Retina (tissue), 1 donor: ENCODE measurements around the gene MAPK14.

Experiments
- DNase-seq: peaks from one replicate; pipeline ENCODE4 v3.0.0-alpha.2; 2016

MAPK14 gene

GRCh38 chr6:36038120-36038876, 10.7 kb downstream of the MAPK14 start:
- no peak for DNase-seq

DNA sequence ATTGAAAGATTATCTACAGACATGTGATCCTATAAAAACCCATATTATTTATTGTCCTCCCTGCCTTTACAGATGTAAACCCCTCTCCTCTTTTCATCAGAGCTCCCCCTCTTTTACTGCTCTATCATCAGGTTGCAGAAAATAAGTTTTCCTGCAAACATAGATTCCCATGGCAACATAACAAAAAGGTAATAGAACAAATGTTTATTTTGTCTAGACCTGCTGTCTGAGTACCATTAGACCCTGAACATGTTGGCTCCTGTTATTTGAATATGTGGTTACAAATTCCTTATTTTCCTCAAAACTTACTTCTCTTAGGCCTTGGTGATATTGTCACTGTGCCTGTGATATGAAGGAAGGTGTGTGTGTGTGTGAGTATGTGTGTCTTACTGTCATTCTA, 11.5 kb downstream of the MAPK14 start:
- no peak for DNase-seq

- no peak for DNase-seq
These were observed 13.3 kb downstream of the MAPK14 start for GRCh38 chr6:36040958-36041357.

- DNase-seq: no peak
These were observed 15.1 kb downstream of the MAPK14 start for GRCh38 chr6:36042618-36043260.

GRCh38 chr6:36049582-36049981, 22.0 kb downstream of the MAPK14 start:
- no peak for DNase-seq

DNA sequence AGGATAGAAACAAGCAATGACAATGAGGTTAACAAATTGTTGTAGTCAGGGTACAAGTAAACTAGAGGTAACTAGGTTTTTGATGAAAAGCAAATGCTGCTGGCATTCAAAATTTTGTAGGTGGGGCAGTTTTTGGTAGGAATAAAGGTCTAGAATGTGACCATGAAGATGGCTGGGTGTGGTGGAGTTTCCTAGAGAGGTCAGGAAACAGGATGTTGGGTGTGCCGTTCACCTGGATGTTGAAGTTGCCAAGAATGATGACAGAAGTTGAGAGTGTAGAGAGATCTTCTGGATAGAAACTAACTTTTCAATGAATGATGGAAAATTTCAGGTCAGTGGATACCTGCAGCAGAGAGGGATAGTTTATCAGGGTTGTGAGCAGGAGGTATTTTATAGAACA, 22.7 kb downstream of the MAPK14 start:
- DNase-seq: no peak

- DNase-seq: no peak
These were observed 23.5 kb downstream of the MAPK14 start for GRCh38 chr6:36050947-36051710.

DNA sequence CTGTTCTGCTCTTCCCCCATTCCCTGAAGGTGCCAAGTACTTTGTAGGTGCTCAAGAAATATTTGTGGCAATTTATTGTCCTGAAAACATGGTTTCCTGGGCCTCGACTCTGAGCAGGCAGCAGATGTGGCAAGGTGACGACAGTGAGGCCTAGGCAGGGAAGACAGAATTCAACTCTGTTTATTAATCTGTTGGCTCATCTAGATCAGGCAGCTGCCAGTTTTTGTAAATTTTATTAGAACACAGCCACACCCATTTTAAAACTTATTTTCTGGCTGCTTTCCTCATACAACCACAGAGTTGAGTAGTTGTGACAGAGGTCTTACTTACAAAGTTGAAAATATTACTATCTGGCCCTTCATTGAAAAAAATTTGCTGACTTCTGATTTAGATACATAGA, 24.5 kb downstream of the MAPK14 start:
- DNase-seq: no peak

DNA sequence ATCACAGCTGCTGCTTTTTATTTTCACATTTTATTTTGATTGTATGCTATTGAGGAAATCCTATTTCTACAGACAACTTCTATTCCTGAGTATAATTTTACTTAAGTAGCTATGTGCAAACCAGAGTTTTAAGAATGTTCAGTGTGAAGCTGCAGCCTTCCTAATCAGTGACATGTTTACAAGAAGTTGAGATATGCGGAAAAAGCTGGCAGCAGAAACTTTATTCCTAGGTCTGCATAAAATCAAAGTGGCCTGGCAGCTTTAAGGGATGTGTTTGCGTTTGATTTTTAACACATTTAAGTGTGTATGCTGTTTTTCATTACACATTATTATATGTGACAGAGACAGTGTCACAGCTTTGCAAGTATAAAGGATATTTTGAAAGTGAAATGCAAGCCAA, 26.3 kb downstream of the MAPK14 start:
- no peak for DNase-seq

GRCh38 chr6:36054415-36054814, 26.8 kb downstream of the MAPK14 start:
- no peak for DNase-seq

DNA sequence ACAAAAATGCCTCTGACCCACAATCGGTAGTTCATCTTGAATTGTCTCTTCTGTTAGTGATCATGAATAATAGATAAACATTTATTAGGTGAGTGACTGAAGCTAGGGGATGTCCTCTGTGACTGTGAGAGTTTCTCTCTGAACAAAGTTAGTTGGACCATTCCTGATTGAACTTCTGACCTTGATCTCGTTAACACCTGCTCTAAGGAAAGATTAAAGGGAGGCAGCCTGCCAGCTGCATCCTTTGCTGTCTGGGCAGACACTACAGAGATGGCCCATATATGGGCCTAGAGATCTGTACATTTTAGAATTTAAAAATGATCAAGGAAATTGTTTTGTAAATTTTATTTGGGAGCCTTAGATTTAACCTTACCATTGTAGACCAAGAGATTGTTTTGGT, 27.3 kb downstream of the MAPK14 start:
- DNase-seq: no peak

GRCh38 chr6:36056178-36056577, 28.6 kb downstream of the MAPK14 start:
- no peak for DNase-seq

DNA sequence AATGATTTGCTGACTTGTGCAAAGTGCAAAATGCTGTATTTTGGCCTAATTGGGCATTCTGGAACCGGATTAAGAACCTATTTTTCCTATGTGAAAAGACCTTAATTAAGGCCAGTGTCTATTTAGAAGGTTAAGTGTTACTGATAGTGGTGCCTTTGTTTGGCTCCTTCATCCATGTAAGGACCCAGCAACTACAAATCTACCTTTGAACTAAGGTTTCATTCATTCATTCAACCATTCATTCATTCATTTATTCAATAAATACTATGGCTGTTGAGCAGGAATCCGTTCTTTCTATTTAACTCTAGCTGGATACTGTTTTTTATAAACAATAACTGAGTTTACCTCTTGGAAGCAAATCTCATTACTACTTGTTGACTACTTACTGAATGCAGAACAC, 33.6 kb downstream of the MAPK14 start:
- no peak for DNase-seq

GRCh38 chr6:36062247-36062646, 34.6 kb downstream of the MAPK14 start:
- DNase-seq: no peak

DNA sequence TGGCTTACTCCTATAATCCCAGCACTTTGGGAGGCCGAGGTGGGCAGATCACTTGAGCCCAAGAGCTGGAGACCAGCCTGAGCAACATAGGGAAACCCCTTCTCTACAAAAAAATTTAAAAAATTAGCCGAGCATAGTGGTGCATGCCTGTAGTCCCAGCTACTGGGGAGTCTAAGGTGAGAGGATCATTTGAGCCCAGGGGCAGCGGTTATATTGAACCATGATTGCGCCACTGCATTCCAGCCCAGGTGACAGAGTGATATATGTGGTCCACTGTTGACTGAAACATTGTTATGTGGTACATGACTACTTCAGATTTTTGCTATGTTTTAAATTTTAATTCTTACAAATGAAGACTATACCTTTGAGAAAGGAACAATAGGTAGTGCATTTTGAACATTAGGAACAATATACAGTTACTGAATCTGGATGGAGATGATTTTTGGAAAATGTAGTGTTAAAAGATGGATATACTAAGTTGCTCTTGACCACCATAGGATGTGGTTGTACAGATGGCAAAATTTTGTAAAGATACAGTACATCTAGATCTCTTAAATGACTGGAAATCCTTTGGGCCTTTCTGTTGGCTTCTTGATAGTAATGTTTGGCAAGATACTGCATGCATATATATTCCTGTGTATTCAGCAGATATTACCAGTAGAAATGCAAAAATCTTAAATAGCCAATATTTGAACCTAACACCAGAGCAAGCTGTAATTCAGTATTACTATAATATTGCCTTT, 35.9 kb downstream of the MAPK14 start:
- no peak for DNase-seq

DNA sequence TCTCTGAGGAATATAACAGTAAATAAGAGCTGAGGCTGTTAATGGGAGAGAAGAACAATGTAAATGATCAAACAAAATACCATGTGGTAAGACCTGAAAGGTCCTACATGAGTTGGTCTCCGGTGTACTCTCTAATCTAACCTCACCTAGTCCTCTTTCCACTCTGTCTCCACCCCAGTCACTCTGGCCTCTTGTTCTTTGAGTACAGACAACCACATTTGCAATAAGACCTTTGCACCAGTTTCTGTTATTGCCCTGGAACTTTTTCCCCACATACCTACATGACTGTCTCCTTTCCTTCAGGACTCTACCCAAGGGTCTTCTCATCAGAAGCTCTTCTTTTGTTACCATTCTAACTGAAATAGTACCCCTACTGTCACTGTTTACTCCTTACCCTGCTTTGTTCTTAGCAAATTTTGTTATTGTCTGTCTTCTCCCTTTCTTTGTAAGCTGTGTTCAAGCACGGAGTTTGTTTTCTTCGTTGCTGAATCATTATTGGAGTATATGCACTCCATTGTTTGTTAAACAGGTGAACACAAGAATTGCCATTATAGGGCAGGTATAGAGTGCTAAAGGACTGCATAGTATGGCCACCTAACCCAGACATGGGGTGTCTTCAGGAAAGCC, 37.3 kb downstream of the MAPK14 start:
- DNase-seq: no peak

DNA sequence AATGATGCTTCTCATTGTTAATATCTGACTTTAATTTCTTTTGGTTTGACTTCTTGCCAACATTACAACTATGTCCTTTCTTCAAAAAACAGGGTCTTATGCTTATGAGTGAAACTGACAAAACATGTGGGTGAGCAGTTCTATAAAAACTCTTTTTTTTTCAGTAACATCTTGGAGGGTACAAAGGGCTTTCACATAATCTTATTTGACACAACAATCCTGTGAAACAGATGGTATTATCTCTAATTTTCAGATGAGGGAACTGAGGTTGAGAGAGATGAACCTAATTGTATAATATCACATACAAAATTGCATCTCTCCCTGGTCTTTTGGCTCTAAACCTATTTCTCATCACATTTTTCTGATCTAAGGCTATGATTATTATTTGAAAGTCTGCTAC, 38.3 kb downstream of the MAPK14 start:
- DNase-seq: no peak

- DNase-seq: no peak
These were observed 39.2 kb downstream of the MAPK14 start for GRCh38 chr6:36066817-36067216.

GRCh38 chr6:36067374-36068011, 39.9 kb downstream of the MAPK14 start:
- no peak for DNase-seq

DNA sequence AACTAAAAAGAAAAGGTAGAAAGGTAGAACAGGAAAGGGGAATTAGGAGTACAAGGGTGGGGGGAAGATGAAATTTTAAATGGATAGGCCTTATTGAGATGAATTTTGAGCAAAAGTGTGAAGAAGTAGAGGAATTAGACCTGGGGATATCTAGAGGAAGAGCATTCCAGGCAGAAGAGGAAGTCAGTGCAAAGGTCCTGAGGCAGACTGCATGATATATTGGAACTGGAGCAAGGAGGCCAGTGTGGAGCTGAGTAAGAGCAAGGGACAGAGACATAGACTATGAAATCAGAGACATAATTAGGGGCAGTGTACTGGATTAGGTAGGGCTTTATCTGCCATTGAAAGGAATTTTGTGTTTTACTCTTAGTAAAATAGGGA, 40.4 kb downstream of the MAPK14 start:
- DNase-seq: no peak

DNA sequence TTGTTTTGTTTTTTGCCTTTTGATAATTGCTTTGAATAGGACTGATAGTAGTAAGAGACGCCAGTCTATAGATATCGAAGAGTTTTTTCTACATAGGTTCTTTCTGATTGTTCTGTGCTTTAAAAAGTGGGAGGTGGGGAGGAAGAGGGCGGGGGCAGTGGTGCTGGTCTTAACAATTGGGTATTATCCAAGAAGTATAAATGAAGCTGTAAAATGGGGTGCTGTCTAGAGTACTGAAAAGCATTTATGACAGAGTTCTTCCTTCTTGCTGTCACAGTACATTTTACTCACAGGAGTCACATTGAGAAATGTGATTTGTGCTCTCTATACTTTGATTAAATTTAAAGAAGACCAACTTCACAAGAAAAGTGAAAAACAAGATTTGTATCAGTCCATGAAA, 41.0 kb downstream of the MAPK14 start:
- no peak for DNase-seq

DNA sequence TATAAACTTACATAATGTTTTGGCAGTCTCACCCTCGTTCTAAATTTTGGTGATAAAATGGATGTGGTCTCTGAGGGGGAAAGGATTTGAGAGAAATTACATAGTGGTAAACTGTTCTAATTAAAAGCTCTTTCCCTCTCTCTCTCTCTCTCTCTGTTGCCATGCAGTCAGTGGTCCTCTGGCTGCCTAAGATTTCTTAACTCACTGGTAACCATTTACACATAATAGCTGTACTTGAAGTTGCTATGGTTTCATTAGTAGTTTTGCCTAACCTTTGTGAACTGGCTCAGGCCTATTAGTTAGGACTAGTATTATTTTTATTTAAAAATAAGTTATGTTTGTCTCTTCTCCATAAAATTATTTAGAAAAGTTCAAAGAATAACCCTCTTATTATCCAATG, 42.0 kb downstream of the MAPK14 start:
- no peak for DNase-seq
